ENCODE measurements around the gene FBF1. TPM values are rescaled to one million over a fixed set of nuclear protein-coding genes. Genes with fewer than 3 reads are reported as not detected.
"Not testable (repeated sequence)": the region's sequence is repeated elsewhere in the genome, so short reads cannot be mapped to it uniquely, and the experiment has no call there.

FBF1 gene, protein sequence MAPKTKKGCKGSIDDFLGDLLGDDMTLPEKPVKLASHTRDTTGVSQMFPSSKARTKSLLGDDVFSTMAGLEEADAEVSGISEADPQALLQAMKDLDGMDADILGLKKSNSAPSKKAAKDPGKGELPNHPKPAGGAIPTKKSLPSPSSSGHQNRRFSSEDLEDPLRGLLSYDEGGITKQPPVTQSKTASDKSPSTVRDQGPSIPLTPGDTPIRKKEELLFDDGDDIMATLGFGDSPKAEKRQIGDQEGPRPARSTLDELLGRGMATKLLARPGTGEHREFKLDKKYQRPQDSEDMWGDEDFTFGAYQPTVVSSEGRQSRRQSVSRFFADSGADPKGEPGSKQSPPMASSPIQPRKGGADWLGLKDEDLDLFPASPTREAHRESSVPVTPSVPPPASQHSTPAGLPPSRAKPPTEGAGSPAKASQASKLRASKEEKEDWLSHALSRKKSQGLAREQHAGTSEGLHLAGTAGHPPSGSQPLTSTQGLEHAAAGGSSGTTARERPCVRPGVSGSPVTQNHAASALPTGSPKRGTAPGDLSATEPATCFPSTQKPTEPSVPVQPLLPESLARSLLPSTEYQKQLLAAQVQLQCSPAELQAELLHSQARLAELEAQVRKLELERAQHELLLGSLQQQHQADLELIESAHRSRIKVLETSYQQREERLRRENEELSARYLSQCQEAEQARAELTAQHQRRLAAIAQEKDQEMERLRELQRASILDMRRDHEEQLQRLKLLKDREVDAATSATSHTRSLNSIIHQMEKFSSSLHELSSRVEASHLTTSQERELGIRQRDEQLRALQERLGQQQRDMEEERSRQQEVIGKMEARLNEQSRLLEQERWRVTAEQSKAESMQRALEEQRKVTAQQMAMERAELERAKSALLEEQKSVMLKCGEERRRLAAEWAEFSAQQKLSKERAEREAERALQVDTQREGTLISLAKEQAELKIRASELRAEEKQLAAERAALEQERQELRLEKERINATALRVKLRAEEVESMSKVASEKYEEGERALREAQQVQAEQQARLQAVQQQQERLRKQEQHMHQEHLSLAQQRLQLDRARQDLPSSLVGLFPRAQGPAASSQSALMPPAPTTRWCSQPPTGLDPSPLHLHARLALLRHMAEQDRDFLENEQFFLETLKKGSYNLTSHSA
- total RNA-seq: 3.5 TPM
- long read RNA-seq, partial matches to known transcripts: 2 of 4 reads
- long read RNA-seq, other reads (novel, unspliced or antisense): 2 of 4 reads

GRCh38 chr17:75940727-75941441, at the start of gene FBF1:
FBF1 (minus strand) TSS chr17:75941042; CDS start chr17:75938149, 2,893 bp downstream.
- intact Hi-C loops (cut with DNase I): loop anchor here (2.0 kb wide), 1 partner anchor 40 kb away; no protein-coding TSS in a partner anchor
- peak; percentile 96 for DNase-seq (ENCODE audit: missing footprints)
- ATAC-seq: peak; percentile 99

DNA sequence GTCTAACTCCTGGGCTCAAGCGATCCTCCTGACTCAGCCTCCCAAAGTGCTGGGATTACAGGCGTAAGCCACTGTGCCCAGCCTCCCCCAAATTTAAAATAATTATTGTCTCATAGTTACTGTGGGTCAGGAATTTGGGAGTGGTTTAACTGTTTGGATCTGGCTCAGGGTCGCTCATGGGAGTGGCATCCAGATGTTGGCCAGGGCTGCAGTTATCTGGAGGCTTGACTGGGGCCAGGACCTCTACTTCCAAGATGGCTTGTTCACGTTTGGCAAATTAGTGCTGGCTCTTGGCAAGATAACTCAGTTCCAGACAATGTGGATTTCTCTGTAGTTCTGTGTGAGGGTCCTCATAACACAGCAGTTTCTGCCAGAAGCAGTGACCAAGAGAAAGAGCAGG, 46.2 kb upstream of the FBF1 start:
- intact Hi-C loops (cut with DNase I): no loop called here
- DNase-seq (ENCODE audit: missing footprints) (no peak), ATAC-seq (no peak)

DNA sequence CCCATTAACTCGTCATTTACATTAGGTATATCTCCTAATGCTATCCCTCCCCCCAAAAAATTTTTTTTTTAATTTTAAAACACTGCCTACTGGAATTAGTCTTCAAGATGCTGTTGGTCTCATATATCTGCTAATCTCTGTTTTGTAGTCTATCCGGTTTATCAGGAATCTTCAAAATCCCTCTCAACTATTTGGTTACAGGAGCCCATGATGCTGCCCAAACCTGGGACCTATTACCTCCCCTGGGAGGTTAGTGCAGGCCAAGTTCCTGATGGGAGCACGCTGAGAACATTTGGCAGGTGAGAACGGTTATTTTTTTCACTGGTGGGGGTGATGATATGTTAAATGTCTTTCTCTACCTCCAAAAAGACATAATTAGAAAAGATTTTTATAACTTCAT, 45.1 kb upstream of the FBF1 start:
- intact Hi-C loops (cut with DNase I): no loop called here

GRCh38 chr17:75983501-75984181, 42.8 kb upstream of the FBF1 start:
- ATAC-seq (no peak), DNase-seq (ENCODE audit: missing footprints) (no peak)
- intact Hi-C loops (cut with DNase I): no loop called here

More for the DNA sequence above, 45.1 kb upstream of the FBF1 start:
- no peak for ATAC-seq
- no peak for DNase-seq (ENCODE audit: missing footprints)

DNA sequence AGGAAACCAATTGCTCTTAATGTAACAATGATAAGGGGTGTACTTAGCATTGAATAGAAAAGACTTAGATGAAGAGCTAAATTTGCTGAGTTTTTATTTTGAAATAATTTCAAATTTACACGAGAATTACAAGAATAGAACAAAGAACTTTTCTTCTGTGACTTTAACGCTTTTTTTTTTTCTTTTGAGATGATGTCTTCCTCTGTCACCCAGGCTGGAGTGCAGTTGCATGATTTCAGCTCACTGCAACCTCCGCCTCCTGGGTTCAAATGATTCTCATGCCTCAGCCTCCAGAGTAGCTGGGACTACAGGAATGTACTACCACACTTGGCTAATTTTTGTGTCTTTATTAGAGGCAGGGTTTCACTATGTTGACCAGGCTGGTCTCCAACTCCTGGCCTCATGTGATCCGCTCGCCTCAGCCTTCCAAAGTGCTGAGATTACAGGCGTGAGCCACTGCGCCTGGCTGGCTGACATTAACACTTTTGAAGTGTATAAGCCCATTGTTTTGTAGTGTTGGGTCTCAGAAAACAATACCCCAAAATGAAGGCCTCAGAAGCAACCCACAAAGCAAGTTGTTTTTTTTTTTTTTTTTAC, 40.3 kb upstream of the FBF1 start:
- DNase-seq (ENCODE audit: missing footprints) (no peak), ATAC-seq (no peak)
- intact Hi-C loops (cut with DNase I): loop anchor here (2.0 kb wide), 1 partner anchor 40 kb away; the partner anchor contains the start of gene FBF1

- no peak for DNase-seq (ENCODE audit: missing footprints)
- intact Hi-C loops (cut with DNase I): loop anchor here (2.0 kb wide), 1 partner anchor 40 kb away; the partner anchor contains the start of gene FBF1
Measured at GRCh38 chr17:75980188-75981018, 39.6 kb upstream of the FBF1 start.

GRCh38 chr17:75979705-75980187, 38.9 kb upstream of the FBF1 start:
- ATAC-seq (peak; percentile 25), DNase-seq (ENCODE audit: missing footprints) (peak; percentile 80)
- intact Hi-C loops (cut with DNase I): loop anchor here (1.0 to 2.0 kb wide), 2 partner anchors 39 to 74 kb away; partner anchors contain the start of gene FBF1

More at GRCh38 chr17:75980188-75981018, 39.6 kb upstream of the FBF1 start:
- no peak for ATAC-seq

GRCh38 chr17:75978938-75979704, 38.3 kb upstream of the FBF1 start, which contains the start of the genes ACOX1 and TEN1:
ACOX1 (minus strand) TSS chr17:75979166; CDS start chr17:75979073, 93 bp downstream.
TEN1 (plus strand) TSS chr17:75979240; CDS start chr17:75986193, 6,953 bp downstream.
- peak; percentile 99 for DNase-seq (ENCODE audit: missing footprints)
- peak; percentile 98 for ATAC-seq
- intact Hi-C loops (cut with DNase I): loop anchor here (1.0 kb wide), 1 partner anchor 74 kb away; no protein-coding TSS in a partner anchor

DNA sequence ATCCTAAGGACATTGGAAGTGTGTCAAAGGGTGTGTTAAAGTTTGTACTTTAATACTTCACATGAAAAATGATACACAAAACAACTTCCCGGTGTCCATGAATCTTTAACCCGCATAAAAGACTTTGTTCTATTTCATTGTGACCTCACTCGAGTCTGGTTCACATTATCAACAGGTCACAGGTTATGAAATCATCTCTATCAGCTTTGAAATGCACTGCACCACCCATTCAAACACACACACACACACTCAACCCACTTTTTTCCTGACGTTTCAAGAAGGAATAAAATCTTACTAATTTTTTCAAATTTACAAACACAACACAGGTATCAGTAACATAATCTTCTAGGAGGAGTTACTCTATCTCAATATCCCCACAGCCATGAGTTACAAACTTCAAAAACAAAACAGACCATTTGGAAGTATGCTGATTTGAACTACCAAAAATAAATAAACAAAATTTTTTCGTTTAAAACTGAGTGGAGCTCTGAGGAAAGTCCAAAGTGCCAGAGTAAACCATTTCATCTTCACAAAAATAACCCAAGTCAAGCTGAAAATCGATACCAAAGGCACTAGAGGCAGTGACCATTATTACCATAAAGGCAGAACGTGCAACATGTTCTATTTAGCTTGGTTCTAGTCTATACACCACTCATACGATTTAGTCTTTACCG, 35.5 kb upstream of the FBF1 start:
- DNase-seq (ENCODE audit: missing footprints) (no peak), ATAC-seq (no peak)
- intact Hi-C loops (cut with DNase I): no loop called here

- intact Hi-C loops (cut with DNase I): no loop called here
- DNase-seq (ENCODE audit: missing footprints) (no peak), ATAC-seq (no peak)
Measured at GRCh38 chr17:75975757-75976174, 34.9 kb upstream of the FBF1 start.

DNA sequence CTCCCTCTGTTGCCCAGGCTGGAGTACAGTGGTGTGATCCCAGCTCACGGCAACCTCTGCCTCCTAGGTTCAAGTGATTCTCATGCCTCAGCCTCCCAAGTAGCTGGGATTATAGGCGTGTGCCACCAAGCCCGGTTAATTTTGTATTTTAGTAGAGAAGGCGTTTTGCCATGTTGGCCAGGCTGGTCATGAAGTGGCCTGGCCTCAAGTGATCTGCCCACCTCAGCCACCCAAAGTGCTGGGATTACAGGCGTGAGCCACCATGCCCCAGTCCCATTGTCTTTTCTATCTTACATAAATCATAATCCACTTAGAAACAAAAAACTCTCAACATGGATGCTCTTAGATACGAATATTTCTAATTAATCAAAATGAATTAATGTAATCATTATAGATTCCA, 34.3 kb upstream of the FBF1 start:
- intact Hi-C loops (cut with DNase I); DNase-seq (ENCODE audit: missing footprints); ATAC-seq: not testable (repeated sequence)

GRCh38 chr17:75970626-75971025, 29.8 kb upstream of the FBF1 start:
- ATAC-seq: no peak
- intact Hi-C loops (cut with DNase I): no loop called here
- no peak for DNase-seq (ENCODE audit: missing footprints)

- intact Hi-C loops (cut with DNase I): no loop called here
- no peak for ATAC-seq
Measured at GRCh38 chr17:75970011-75970523, 29.2 kb upstream of the FBF1 start.

GRCh38 chr17:75969044-75969443, 28.2 kb upstream of the FBF1 start:
- DNase-seq (ENCODE audit: missing footprints); intact Hi-C loops (cut with DNase I); ATAC-seq: not testable (repeated sequence)

More at GRCh38 chr17:75970011-75970523, 29.2 kb upstream of the FBF1 start:
- DNase-seq (ENCODE audit: missing footprints): no peak
